Erythroblast (primary cell): ENCODE measurements around the gene LRRC59.
A peak's percentile ranks its signal among the peaks of the same experiment; 100 is the strongest.

Experiments used
- DNase-seq, 2 experiments: peaks; one replicate each; lab custom pipeline; 2025; lab: John Stamatoyannopoulos, UW
- GATA1 ChIP-seq: IDR thresholded peaks from 2 replicates; pipeline ENCODE4 v1.6.1; 2011; ENCODE audit warnings: low read depth, mild to moderate bottlenecking, control low read depth, low read length, moderate library complexity
- POLR2A ChIP-seq: IDR thresholded peaks from 2 replicates; pipeline ENCODE4 v1.6.1; 2011; ENCODE audit warnings: mild to moderate bottlenecking, low read length

Gene LRRC59

GRCh38 chr17:50397111-50397918 is at the start of gene LRRC59:
LRRC59 (minus strand) TSS chr17:50397523; CDS start chr17:50397317, 206 bp downstream.
- TF ChIP-seq POLR2A (peak; percentile 87), GATA1 (no peak)
- peak; percentile 91 to 94 for DNase-seq

- TF ChIP-seq POLR2A = no peak
- TF ChIP-seq GATA1 = no peak
- DNase-seq = no peak
These were observed 48.5 kb upstream of the LRRC59 start for GRCh38 chr17:50445730-50446325.

- TF ChIP-seq POLR2A (no peak), GATA1 (no peak)
- DNase-seq = no peak
These were observed 47.8 kb upstream of the LRRC59 start for GRCh38 chr17:50444841-50445715.

- DNase-seq = peak in 1 of 2 experiments; percentile 18
- TF ChIP-seq POLR2A (no peak), GATA1 (no peak)
These were observed 46.2 kb upstream of the LRRC59 start for GRCh38 chr17:50443505-50443974.

GRCh38 chr17:50440838-50441829 is 43.8 kb upstream of the LRRC59 start:
- TF ChIP-seq POLR2A (no peak), GATA1 (no peak)
- no peak for DNase-seq

- no peak for DNase-seq
- TF ChIP-seq GATA1 = no peak
- TF ChIP-seq POLR2A = no peak
These were observed 43.0 kb upstream of the LRRC59 start for GRCh38 chr17:50440172-50440837.

- TF ChIP-seq GATA1 (no peak), POLR2A (no peak)
- no peak for DNase-seq
These were observed 41.7 kb upstream of the LRRC59 start for GRCh38 chr17:50439008-50439407.

GRCh38 chr17:50437409-50437808 is 40.1 kb upstream of the LRRC59 start:
- no peak for DNase-seq
- TF ChIP-seq POLR2A (no peak), GATA1 (no peak)

GRCh38 chr17:50432125-50432762 is 34.9 kb upstream of the LRRC59 start:
- TF ChIP-seq GATA1 (no peak), POLR2A (no peak)
- no peak for DNase-seq

GRCh38 chr17:50430821-50431618 is 33.7 kb upstream of the LRRC59 start:
- TF ChIP-seq POLR2A = no peak
- no peak for TF ChIP-seq GATA1
- DNase-seq = no peak

GRCh38 chr17:50429793-50430192 is 32.5 kb upstream of the LRRC59 start:
- TF ChIP-seq GATA1 (no peak), POLR2A (no peak)

More at GRCh38 chr17:50429793-50430192, 32.5 kb upstream of the LRRC59 start:
- no peak for DNase-seq
